ENCODE measurements around the gene TAS2R60. TPM values are rescaled to one million over a fixed set of nuclear protein-coding genes. Genes with fewer than 3 reads are reported as not detected.

Gene TAS2R60
- total and polyA plus RNA-seq, 2 experiments from 2014 or later = 0.37 to 4.0 TPM

DNA sequence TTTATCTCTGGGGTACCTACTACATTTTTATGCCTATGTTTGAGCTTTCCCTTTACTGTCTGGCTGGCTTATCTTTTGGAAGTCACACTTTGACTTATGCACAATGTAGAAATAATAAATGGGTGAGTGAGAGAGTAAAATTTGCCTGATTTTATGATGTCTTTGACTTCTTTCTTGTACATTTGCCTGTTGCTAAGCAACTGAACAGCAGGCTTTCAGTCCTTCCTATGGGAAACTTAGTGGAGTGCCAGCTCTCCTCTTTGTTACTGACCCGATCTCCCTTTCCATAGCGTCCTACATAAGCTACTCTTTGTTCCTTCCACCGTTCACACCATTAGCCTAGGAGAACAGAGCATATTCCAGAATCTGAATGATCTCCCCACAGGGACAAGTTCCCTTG is 4.2 kb downstream of the TAS2R60 start (continued):
- TF ChIP-seq, protein P1, sequence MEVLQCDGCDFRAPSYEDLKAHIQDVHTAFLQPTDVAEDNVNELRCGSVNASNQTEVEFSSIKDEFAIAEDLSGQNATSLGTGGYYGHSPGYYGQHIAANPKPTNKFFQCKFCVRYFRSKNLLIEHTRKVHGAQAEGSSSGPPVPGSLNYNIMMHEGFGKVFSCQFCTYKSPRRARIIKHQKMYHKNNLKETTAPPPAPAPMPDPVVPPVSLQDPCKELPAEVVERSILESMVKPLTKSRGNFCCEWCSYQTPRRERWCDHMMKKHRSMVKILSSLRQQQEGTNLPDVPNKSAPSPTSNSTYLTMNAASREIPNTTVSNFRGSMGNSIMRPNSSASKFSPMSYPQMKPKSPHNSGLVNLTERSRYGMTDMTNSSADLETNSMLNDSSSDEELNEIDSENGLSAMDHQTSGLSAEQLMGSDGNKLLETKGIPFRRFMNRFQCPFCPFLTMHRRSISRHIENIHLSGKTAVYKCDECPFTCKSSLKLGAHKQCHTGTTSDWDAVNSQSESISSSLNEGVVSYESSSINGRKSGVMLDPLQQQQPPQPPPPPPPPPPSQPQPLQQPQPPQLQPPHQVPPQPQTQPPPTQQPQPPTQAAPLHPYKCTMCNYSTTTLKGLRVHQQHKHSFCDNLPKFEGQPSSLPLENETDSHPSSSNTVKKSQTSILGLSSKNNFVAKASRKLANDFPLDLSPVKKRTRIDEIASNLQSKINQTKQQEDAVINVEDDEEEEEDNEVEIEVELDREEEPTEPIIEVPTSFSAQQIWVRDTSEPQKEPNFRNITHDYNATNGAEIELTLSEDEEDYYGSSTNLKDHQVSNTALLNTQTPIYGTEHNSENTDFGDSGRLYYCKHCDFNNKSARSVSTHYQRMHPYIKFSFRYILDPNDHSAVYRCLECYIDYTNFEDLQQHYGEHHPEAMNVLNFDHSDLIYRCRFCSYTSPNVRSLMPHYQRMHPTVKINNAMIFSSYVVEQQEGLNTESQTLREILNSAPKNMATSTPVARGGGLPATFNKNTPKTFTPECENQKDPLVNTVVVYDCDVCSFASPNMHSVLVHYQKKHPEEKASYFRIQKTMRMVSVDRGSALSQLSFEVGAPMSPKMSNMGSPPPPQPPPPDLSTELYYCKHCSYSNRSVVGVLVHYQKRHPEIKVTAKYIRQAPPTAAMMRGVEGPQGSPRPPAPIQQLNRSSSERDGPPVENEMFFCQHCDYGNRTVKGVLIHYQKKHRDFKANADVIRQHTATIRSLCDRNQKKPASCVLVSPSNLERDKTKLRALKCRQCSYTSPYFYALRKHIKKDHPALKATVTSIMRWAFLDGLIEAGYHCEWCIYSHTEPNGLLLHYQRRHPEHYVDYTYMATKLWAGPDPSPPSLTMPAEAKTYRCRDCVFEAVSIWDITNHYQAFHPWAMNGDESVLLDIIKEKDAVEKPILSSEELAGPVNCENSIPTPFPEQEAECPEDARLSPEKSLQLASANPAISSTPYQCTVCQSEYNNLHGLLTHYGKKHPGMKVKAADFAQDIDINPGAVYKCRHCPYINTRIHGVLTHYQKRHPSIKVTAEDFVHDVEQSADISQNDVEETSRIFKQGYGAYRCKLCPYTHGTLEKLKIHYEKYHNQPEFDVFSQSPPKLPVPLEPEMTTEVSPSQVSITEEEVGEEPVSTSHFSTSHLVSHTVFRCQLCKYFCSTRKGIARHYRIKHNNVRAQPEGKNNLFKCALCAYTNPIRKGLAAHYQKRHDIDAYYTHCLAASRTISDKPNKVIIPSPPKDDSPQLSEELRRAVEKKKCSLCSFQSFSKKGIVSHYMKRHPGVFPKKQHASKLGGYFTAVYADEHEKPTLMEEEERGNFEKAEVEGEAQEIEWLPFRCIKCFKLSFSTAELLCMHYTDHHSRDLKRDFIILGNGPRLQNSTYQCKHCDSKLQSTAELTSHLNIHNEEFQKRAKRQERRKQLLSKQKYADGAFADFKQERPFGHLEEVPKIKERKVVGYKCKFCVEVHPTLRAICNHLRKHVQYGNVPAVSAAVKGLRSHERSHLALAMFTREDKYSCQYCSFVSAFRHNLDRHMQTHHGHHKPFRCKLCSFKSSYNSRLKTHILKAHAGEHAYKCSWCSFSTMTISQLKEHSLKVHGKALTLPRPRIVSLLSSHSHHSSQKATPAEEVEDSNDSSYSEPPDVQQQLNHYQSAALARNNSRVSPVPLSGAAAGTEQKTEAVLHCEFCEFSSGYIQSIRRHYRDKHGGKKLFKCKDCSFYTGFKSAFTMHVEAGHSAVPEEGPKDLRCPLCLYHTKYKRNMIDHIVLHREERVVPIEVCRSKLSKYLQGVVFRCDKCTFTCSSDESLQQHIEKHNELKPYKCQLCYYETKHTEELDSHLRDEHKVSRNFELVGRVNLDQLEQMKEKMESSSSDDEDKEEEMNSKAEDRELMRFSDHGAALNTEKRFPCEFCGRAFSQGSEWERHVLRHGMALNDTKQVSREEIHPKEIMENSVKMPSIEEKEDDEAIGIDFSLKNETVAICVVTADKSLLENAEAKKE (CRISPR knock-in tag; IDR thresholded peaks at IDR 0.05) = no peak
- TF ChIP-seq EZH2 (IDR thresholded peaks at IDR 0.05; ENCODE audit: low read depth, unreplicated experiment) (no peak), EZH2phosphoT487 (IDR thresholded peaks at IDR 0.05; ENCODE audit: unreplicated experiment) (no peak)

DNA sequence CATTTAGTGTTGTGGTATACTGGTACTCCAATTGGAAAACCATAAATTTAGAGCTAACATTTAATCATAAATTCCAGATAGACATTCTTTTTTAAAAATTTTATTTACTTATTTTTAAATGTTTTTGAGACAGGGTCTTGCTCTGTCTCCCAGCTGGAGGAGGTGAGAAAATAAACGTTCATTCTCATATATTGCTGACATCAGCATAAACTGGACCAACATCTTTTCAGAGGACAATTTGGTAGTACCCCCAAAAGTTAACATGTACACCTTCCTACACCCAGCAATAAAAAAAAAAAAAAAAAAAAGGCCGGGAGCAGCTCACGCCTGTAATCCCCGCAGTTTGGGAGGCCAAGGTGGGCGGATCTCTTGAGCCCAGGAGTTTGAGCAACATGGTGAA is 5.2 kb downstream of the TAS2R60 start:
- no peak overlapping the region for H3K27ac Mint-ChIP-seq
- H3K79me2 ChIP-seq (replicated peaks; ENCODE audit: insufficient read depth) = no peaks in the 10 kb centered on the region
- peaks cover 10% of the 10 kb centered on the region; the same call in 1 of the 2 replicates for H3K4me1 ChIP-seq (ENCODE audit: insufficient read depth)
- ATAC-seq (no peak), DNase-seq (ENCODE audit: low spot score) (no peak)
- no peak overlapping the region for H3K27ac ChIP-seq (ENCODE audit: low read depth)
- no peaks in the 10 kb centered on the region for H3F3A ChIP-seq (replicated peaks; ENCODE audit: low read depth)
- H3K9me2 ChIP-seq (ENCODE audit: insufficient read depth) = no peaks in the 10 kb centered on the region; the same call in 1 of the 2 replicates
- no peaks in the 10 kb centered on the region for H3K9me3 Mint-ChIP-seq
- H4K20me1 ChIP-seq (replicated peaks; ENCODE audit: insufficient read depth) = no peaks in the 10 kb centered on the region
- H3K27me3 ChIP-seq (ENCODE audit: insufficient read depth) = no peaks in the 10 kb centered on the region
- H3K36me3 Mint-ChIP-seq (ENCODE audit: low read depth) = no peaks in the 10 kb centered on the region
- no peak overlapping the region for H3K4me3 ChIP-seq
- H3K36me3 ChIP-seq (ENCODE audit: insufficient read depth) = no peaks in the 10 kb centered on the region
- H3K4me1 Mint-ChIP-seq = no peaks in the 10 kb centered on the region
- no peak overlapping the region for H2AFZ ChIP-seq
- no peak overlapping the region for H3K4me3 Mint-ChIP-seq
- H3K27me3 Mint-ChIP-seq (ENCODE audit: insufficient read depth, low read depth, poor library complexity) = peaks cover 4% of the 10 kb centered on the region
- no peak overlapping the region for H3K4me2 ChIP-seq
- TF ChIP-seq POLR2AphosphoS5 (IDR thresholded peaks at IDR 0.05; ENCODE audit: low read depth) (no peak), NANOG (IDR thresholded peaks at IDR 0.05; ENCODE audit: borderline replicate concordance) (no peak), EZH2phosphoT487 (IDR thresholded peaks at IDR 0.05; ENCODE audit: unreplicated experiment) (no peak), ZNF331 (CRISPR knock-in tag; IDR thresholded peaks at IDR 0.05; ENCODE audit: low read depth) (no peak), ZNF114 (CRISPR knock-in tag; IDR thresholded peaks at IDR 0.05) (no peak), CREB1 (CRISPR knock-in tag; IDR thresholded peaks at IDR 0.05; ENCODE audit: low read depth) (no peak), JUNB (IDR thresholded peaks at IDR 0.05; ENCODE audit: unreplicated experiment) (no peak)
- TF ChIP-seq, protein P2, sequence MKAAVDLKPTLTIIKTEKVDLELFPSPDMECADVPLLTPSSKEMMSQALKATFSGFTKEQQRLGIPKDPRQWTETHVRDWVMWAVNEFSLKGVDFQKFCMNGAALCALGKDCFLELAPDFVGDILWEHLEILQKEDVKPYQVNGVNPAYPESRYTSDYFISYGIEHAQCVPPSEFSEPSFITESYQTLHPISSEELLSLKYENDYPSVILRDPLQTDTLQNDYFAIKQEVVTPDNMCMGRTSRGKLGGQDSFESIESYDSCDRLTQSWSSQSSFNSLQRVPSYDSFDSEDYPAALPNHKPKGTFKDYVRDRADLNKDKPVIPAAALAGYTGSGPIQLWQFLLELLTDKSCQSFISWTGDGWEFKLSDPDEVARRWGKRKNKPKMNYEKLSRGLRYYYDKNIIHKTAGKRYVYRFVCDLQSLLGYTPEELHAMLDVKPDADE (IDR thresholded peaks at IDR 0.05) = no peak
- TF ChIP-seq, protein P1 (CRISPR knock-in tag; IDR thresholded peaks at IDR 0.05) = no peak
